HG03060 (cell line): ENCODE results near the gene ZNF689.
"Not testable (repeated sequence)": the region's sequence is repeated elsewhere in the genome, so short reads cannot be mapped to it uniquely, and the experiment has no call there.

Source experiments
- ATAC-seq: cut with Tn5 transposase; IDR thresholded peaks from one replicate; pipeline ENCODE4 v1.9.1; 2021; ENCODE audit warnings: low read depth, moderate number of reproducible peaks; ENCODE audit not compliant: unreplicated experiment

Gene ZNF689

GRCh38 chr16:30637139-30637538 lies 26.9 kb upstream of the ZNF689 start:
- ATAC-seq: not testable (repeated sequence)

- no peak for ATAC-seq
Measured at GRCh38 chr16:30636599-30636998, 26.4 kb upstream of the ZNF689 start.

GRCh38 chr16:30633526-30633925 lies 23.3 kb upstream of the ZNF689 start:
- no peak for ATAC-seq

- not testable (repeated sequence) for ATAC-seq
Measured at GRCh38 chr16:30632454-30632853, 22.3 kb upstream of the ZNF689 start.

GRCh38 chr16:30628628-30629540 lies 18.7 kb upstream of the ZNF689 start:
- no peak for ATAC-seq

GRCh38 chr16:30626236-30626635 lies 16.0 kb upstream of the ZNF689 start:
- ATAC-seq: no peak

GRCh38 chr16:30623536-30624283 lies 13.5 kb upstream of the ZNF689 start:
- no peak for ATAC-seq

GRCh38 chr16:30622455-30623032 lies 12.4 kb upstream of the ZNF689 start:
- ATAC-seq: no peak

- no peak for ATAC-seq
Measured at GRCh38 chr16:30621765-30622164, 11.6 kb upstream of the ZNF689 start.

GRCh38 chr16:30620169-30620568 lies 10.0 kb upstream of the ZNF689 start:
- no peak for ATAC-seq

GRCh38 chr16:30619638-30620037 lies 9.4 kb upstream of the ZNF689 start:
- ATAC-seq: no peak

- no peak for ATAC-seq
Measured at GRCh38 chr16:30619202-30619601, 9.0 kb upstream of the ZNF689 start.

- ATAC-seq: no peak
Measured at GRCh38 chr16:30615358-30616091, 5.3 kb upstream of the ZNF689 start.

- peak; percentile 8 for ATAC-seq
Measured at GRCh38 chr16:30609002-30609925, 925 bp downstream of the ZNF689 start.

GRCh38 chr16:30606004-30606403 lies 4.2 kb downstream of the ZNF689 start:
- ATAC-seq: no peak

- ATAC-seq: no peak
Measured at GRCh38 chr16:30605158-30605557, 5.0 kb downstream of the ZNF689 start.

- ATAC-seq: no peak
Measured at GRCh38 chr16:30604316-30604947, 5.8 kb downstream of the ZNF689 start.

- no peak for ATAC-seq
Measured at GRCh38 chr16:30603945-30604315, 6.3 kb downstream of the ZNF689 start.

- ATAC-seq: no peak
Measured at GRCh38 chr16:30602616-30603277, 7.4 kb downstream of the ZNF689 start.
